Measurements from ENCODE around the gene ATXN7L2. TPM values are rescaled to one million over a fixed set of nuclear protein-coding genes. Genes with fewer than 3 reads are reported as not detected.

Gene ATXN7L2
- total RNA-seq, 2 experiments from 2014 or later = 10.4 to 12.4 TPM

DNA sequence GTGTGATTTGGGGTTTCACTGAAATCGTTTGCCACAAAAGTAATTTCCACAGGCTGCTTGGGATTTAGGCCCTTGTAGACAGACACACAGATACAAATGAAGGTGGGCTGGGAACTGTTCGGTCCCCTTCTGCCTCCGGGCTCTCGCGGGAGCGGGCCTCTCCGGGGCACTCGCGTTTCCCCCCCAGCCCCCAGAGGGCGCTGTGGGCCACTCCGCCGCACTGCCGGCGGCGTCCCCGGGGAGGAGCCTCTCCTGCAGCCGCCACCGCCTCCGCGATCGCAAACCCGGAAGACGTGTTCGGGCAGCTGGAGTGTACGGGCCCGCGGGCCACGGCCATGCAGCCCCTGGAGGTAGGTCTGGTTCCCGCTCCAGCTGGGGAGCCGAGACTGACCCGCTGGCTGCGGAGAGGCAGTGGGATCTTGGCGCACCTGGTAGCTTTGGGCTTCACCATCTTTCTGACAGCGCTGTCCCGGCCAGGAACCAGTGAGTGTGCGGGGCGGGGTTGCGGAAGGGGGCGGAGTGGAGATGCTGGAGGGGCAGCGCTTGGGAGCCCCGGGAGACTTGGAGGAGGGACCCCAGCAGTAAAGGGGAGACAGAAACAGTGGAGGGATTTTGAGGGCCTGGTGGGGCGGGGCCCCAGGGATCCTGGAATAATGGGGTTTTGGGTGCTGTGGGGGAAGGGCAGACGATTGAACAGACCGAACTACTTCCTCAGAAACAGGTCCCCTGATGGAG, 10.3 kb downstream of the ATXN7L2 start, which contains the start of gene CYB561D1:
Gene CYB561D1 (plus strand): TSS at position 290 of the 735 bp plus-strand sequence. CDS start 46 bp downstream, at position 336.
- POLR2A ChIA-PET = interaction anchor here (0.7 to 17.7 kb wide), 9 partner anchors 9 to 69 kb away, joined by 3 to 212 read pairs (median 3); partner anchors contain the start of genes ATXN7L2 and GNAI3
- DNase-seq (peak; percentile 98), ATAC-seq (ENCODE audit: low read depth) (peak; percentile 84)
- Mint-ChIP-seq H3K4me1 (peaks cover 34% of the 10 kb centered on the region), H3K36me3 (peaks cover 19% of the 10 kb centered on the region), H3K9me3 (no peaks in the 10 kb centered on the region), H3K27ac (peak within 1 kb of the TSS; percentile 86), H3K4me3 (peak within 1 kb of the TSS; percentile 99), H3K27me3 (no peaks in the 10 kb centered on the region)

DNA sequence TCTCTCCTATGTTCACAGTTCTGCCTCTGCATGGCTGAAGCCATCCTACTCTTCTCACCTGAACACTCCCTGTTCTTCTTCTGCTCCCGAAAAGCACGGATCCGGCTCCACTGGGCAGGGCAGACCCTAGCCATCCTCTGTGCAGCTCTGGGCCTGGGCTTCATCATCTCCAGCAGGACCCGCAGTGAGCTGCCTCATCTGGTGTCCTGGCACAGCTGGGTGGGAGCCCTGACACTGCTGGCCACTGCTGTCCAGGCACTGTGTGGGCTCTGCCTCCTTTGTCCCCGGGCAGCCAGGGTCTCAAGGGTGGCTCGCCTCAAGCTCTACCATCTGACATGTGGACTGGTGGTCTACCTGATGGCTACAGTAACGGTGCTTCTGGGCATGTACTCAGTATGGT, 12.0 kb downstream of the ATXN7L2 start:
- POLR2A ChIA-PET = interaction anchor here (1.1 to 17.7 kb wide), 2 partner anchors 10 to 36 kb away, joined by 3 to 212 read pairs; no protein-coding TSS in a partner anchor
- DNase-seq = no peak
- ATAC-seq (ENCODE audit: low read depth) = no peak
- peak overlapping the region; percentile 99 for H3K4me3 Mint-ChIP-seq
- no peak overlapping the region for H3K27ac Mint-ChIP-seq
- peaks cover 52% of the 10 kb centered on the region for H3K4me1 Mint-ChIP-seq
- H3K9me3 Mint-ChIP-seq = no peaks in the 10 kb centered on the region
- peaks cover 20% of the 10 kb centered on the region for H3K36me3 Mint-ChIP-seq
- H3K27me3 Mint-ChIP-seq = no peaks in the 10 kb centered on the region

DNA sequence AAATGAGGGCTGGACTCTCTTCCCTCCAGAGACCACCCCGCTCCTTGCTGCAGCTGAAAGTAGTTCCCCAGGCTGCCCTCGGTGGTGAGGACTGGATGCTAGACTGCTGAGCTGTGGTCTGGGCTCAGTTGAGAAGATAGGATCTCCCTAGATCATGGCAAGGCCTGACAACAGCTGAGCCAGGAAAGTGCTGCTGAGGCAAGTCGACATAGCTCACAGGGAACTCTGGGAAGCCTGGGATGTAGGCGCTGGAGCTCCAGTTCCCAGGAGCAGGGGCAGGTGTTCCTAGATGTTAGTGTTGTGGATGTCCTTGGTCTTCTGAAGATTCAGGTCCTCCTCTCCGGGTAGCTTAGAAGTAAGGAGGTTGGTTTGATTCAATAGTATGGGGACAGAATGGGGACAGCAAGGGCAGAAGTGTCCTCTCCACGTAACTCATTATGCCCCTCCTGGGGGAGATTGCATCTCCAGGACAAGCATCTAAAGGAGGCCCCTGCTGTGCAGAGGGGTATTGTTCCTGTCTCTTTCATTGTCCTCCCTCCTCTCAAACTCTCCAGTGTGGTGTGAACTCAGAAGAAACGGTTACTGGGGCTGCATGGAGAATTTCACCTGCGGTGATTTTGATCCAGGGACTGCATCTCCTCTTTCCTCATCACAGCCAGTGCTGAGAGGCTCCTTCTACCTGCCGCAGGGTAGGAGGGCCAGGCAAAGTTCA, 13.9 kb downstream of the ATXN7L2 start:
- POLR2A ChIA-PET = interaction anchor here (0.6 to 17.7 kb wide), 6 partner anchors 13 to 413 kb away, joined by 3 to 212 read pairs (median 5); partner anchors contain the start of genes AMIGO1, ATXN7L2 and CSF1
- peaks cover 20% of the 10 kb centered on the region for H3K36me3 Mint-ChIP-seq
- H3K4me1 Mint-ChIP-seq = peaks cover 70% of the 10 kb centered on the region
- ATAC-seq (ENCODE audit: low read depth) = no peak
- no peak for DNase-seq
- no peaks in the 10 kb centered on the region for H3K27me3 Mint-ChIP-seq
- no peaks in the 10 kb centered on the region for H3K9me3 Mint-ChIP-seq
- no peak overlapping the region for H3K4me3 Mint-ChIP-seq
- H3K27ac Mint-ChIP-seq = peak overlapping the region; percentile 61

DNA sequence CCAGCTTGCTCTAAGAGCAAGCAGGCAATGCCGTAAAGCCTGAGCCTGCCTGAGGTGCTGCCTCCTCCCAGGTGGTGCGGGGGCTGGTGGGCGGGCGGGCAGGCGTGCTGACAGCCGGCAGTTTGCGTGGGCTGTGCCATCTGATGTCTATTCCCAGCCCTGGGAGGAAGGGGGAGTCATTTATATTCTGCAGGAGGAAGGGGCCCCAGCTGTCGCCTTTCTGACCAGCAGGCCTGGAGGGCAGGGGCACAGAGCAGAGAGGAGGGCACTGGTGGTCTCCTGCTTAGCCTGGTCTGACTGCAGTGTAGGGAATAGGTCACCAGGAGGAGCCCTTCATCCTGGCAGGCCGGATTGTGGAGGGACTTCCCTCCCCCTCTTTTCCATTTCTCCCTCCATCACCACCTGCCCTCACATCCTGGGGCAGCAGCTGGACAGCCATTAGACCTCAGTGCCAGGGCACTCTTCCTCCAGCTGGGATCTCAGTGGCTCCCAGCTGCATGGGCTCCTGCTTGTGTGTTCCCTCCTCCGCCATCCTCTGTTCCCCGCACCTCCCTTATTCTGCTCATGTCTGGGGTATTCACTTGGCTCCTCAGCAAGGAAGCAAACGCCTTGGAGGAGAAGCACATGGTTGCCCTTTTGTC, 14.6 kb downstream of the ATXN7L2 start:
- no peak overlapping the region for H3K4me3 Mint-ChIP-seq
- no peaks in the 10 kb centered on the region for H3K9me3 Mint-ChIP-seq
- ATAC-seq (ENCODE audit: low read depth) (no peak), DNase-seq (peak; percentile 45)
- peaks cover 76% of the 10 kb centered on the region for H3K4me1 Mint-ChIP-seq
- H3K36me3 Mint-ChIP-seq = peaks cover 23% of the 10 kb centered on the region
- POLR2A ChIA-PET = interaction anchor here (0.7 to 17.7 kb wide), 4 partner anchors 12 to 73 kb away, joined by 3 to 212 read pairs (median 10); partner anchors contain the start of gene AMIGO1
- H3K27me3 Mint-ChIP-seq = no peaks in the 10 kb centered on the region
- H3K27ac Mint-ChIP-seq = peak overlapping the region; percentile 61

DNA sequence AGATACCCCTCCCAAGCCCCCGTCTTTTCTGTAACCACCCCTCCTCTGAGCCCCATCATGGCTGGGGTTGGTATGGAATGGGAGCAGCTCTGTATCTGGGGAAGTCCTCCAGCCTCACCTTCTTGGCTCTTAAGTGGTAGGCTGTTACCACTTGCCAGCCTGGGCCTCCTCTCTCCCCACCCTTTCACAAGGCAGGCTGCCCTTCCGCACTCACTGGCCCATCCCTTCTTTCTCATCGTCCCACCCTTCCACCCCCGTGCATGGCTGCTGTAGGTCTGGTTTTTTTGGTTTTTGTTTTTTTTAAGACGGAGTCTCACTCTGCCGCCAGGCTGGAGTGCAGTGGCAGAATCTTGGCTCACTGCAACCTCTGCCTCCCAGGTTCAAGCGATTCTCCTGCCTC, 15.4 kb downstream of the ATXN7L2 start:
- Mint-ChIP-seq H3K4me3 (peak overlapping the region; percentile 42), H3K27me3 (no peaks in the 10 kb centered on the region), H3K36me3 (peaks cover 22% of the 10 kb centered on the region), H3K9me3 (no peaks in the 10 kb centered on the region), H3K4me1 (peaks cover 79% of the 10 kb centered on the region), H3K27ac (peak overlapping the region; percentile 34)
- no peak for ATAC-seq (ENCODE audit: low read depth)
- no peak for DNase-seq
- POLR2A ChIA-PET = interaction anchor here (1.1 to 17.7 kb wide), 3 partner anchors 11 to 73 kb away, joined by 4 to 212 read pairs (median 16); partner anchors contain the start of gene AMIGO1

DNA sequence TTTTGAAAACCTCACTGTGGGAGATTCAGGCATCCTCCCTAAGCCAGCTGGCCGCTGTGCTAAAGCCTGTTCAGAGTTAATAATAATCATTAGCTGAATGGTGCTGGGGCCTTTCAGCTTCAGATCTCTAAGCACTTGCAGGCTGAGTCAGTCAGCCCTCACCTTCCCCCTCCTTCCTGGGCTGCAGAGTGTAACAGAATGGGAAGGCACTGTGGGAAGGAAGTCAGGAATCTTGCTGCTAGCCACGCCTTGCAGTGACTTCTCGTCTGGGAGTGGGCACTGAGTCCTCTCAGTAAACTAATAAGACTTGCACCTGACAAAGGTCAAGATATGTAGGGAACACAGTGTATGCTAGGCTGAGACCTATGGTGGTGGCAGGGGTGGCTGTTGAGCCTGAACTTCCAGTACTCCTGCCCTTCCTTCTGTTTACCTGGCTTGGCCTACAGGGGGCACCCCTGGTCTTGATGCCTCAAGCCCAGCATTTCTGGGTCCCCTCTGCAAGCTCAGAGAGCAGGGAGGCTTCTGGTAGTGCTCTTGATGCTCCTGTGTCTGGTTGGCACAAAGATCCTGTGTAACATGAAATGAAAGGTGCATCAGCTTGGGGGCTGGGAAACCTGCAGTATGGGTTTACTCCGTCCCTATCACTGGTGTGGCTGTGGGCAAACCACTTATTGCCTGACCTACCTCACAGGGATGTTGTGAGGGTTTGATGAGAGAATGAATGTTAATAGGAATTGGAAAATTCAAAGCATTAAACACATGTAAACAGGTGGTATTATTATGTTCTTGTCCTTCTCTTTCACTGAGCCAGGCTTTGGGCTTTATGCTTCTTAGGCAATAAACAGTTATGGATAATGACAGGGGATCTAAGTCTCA, 16.2 kb downstream of the ATXN7L2 start:
- Mint-ChIP-seq H3K36me3 (peaks cover 22% of the 10 kb centered on the region), H3K27me3 (no peaks in the 10 kb centered on the region), H3K4me3 (peak overlapping the region; percentile 81), H3K9me3 (no peaks in the 10 kb centered on the region), H3K4me1 (peaks cover 79% of the 10 kb centered on the region), H3K27ac (peak overlapping the region; percentile 99)
- POLR2A ChIA-PET = interaction anchor here (0.6 to 17.7 kb wide), 5 partner anchors 10 to 32 kb away, joined by 3 to 212 read pairs (median 4); partner anchors contain the start of genes AMIGO1 and ATXN7L2
- ATAC-seq (ENCODE audit: low read depth) (peak; percentile 20), DNase-seq (peak; percentile 67)

DNA sequence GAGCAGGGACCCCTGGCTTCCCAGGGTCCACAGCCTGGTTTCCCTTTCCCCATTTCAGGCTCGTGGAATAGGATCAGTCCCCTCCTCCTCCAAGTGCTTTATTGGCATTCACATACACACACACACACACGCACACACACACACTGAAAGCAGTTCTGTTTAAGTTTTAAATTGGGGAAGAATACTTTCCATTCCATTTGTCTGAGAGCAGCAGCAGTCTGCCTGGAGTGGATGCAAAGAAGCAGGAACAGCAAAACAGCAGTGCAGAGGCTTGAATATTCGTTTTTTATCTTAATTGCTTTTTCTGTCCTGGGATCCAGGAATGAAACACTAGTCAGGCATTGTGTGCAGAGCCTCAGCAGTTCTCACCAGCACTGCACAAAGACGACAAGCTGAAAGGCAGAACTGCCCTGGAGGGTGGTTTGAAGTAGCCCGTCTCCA, 17.3 kb downstream of the ATXN7L2 start:
- POLR2A ChIA-PET = interaction anchor here (1.2 to 17.7 kb wide), 2 partner anchors 10 to 31 kb away, joined by 4 to 212 read pairs; no protein-coding TSS in a partner anchor
- no peaks in the 10 kb centered on the region for H3K27me3 Mint-ChIP-seq

DNA sequence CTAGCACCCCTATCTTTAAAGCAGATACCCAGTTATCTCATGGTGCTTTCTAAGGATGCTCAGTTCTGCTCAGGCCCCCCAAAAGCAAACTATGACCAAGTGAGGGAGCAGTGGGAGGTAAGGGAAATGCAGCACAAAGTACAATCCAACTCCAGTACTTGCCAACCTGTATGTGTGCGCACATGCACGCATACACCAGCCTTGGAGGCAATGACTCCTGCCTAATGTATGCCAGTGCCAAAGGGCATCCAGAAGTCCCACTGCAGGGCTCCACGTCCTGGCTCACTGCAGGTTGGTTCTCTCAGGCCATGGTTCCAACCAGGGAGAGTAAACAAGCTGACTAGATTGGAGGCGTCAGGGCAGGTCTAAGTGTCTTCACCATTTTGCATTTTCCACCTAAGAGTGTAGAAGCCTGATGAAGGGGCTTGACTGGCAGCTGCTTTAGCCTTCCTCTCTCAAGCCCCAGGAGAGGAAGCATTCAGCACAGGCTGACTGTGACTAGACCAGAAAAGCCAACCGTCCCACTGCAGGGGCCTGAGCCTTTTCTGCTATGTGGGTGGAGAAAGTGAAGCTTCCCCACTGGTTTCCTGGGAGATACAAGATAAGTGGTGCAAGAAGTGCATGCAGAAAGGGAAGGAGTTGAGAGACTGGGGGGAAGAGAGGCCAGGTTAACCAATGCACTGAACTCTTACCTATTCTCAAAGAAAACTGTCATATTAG, 18.1 kb downstream of the ATXN7L2 start:
- peak overlapping the region; percentile 99 for H3K27ac Mint-ChIP-seq
- H3K27me3 Mint-ChIP-seq = no peaks in the 10 kb centered on the region
- ATAC-seq (ENCODE audit: low read depth) (peak; percentile 40), DNase-seq (peak; percentile 41)
- peak overlapping the region; percentile 81 for H3K4me3 Mint-ChIP-seq
- POLR2A ChIA-PET = interaction anchor here (1.2 to 17.7 kb wide), 7 partner anchors 8 to 219 kb away, joined by 4 to 212 read pairs (median 7); partner anchors contain the start of genes ATXN7L2, CYB561D1 and PSRC1
- peaks cover 13% of the 10 kb centered on the region for H3K36me3 Mint-ChIP-seq
- peaks cover 73% of the 10 kb centered on the region for H3K4me1 Mint-ChIP-seq
- no peaks in the 10 kb centered on the region for H3K9me3 Mint-ChIP-seq

More for the DNA sequence above, 17.3 kb downstream of the ATXN7L2 start:
- Mint-ChIP-seq H3K27ac (peak overlapping the region; percentile 99), H3K9me3 (no peaks in the 10 kb centered on the region), H3K4me3 (peak overlapping the region; percentile 81), H3K4me1 (peaks cover 78% of the 10 kb centered on the region), H3K36me3 (peaks cover 18% of the 10 kb centered on the region)
- DNase-seq = no peak
- no peak for ATAC-seq (ENCODE audit: low read depth)

DNA sequence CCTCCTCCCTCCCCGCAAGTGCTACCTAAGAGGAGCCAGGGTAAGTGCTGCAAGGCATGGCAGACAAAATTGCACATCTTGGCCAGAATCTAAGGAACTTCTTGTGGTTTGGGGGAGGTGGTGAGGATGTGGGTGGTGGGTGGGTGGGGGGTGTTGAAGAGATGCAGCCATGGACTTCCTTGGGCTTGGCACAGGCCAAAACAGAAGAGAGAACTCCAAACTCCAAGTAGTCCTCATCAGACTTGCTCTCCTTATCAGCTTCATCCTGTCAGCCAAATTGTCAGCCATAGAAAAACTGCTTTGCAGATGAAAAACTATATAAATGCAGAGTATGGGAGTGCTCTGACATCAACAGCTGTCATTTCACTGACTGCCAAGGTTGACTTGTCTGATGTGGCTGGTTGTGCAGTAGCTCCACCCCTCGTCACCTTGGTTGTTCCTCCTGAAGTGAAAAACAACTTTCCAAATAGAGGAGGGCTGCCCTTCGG, 18.7 kb downstream of the ATXN7L2 start:
- H3K27ac Mint-ChIP-seq = peak overlapping the region; percentile 99
- POLR2A ChIA-PET = interaction anchor here (0.8 to 17.7 kb wide), 8 partner anchors 8 to 219 kb away, joined by 4 to 212 read pairs (median 6); partner anchors contain the start of genes ATXN7L2, CYB561D1 and PSRC1
- peaks cover 16% of the 10 kb centered on the region for H3K36me3 Mint-ChIP-seq
- H3K4me3 Mint-ChIP-seq = peak overlapping the region; percentile 81
- DNase-seq = peak; percentile 43
- ATAC-seq (ENCODE audit: low read depth) = peak; percentile 82
- no peaks in the 10 kb centered on the region for H3K27me3 Mint-ChIP-seq
- no peaks in the 10 kb centered on the region for H3K9me3 Mint-ChIP-seq
- peaks cover 74% of the 10 kb centered on the region for H3K4me1 Mint-ChIP-seq

DNA sequence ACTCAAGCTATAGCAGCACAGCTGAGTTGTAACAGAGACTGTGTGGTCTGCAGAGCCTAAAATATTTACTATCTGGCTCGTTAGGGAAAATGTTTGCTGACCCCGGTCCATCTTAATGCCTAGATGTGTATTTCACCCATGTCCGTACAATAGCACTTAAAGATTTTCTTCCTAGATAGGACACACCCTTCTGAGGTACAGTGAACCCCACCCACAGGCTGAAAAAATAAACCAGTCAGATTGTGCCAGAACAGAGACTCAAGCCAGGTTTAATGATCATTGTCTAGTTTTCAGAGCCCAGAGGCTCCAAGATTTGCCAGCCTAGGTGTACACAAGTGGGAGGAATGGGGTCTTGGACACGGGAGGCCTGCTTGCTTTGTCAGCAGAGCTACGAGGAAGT, 20.2 kb downstream of the ATXN7L2 start:
- peak overlapping the region; percentile 82 for H3K27ac Mint-ChIP-seq

DNA sequence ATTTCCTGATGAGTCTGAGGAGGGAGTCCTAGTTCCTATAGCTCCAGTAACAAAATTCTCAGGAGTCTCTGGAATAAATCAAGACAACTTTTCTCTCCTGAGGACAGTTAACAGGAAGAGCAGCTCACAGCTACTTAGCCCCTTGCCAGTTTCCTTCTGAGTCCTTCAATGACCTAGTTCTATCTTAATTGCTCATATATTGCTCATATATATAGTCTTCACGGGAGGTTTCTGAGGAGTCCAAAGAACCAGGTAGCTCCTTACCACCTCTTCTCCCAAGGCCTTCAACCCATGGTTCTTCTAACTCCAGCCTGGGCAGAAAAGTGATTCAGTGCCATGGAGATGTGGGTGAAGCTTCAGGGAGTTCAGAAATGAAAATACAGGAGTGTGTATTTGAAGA, 21.3 kb downstream of the ATXN7L2 start:
- POLR2A ChIA-PET = interaction anchor here (0.6 to 17.7 kb wide), 7 partner anchors 10 to 295 kb away, joined by 3 to 212 read pairs (median 3); partner anchors contain the start of genes ATXN7L2 and GNAI3
- Mint-ChIP-seq H3K27ac (peak overlapping the region; percentile 42), H3K9me3 (no peaks in the 10 kb centered on the region), H3K4me3 (no peak overlapping the region), H3K4me1 (peaks cover 67% of the 10 kb centered on the region), H3K36me3 (peaks cover 13% of the 10 kb centered on the region), H3K27me3 (peaks cover 6% of the 10 kb centered on the region)
- ATAC-seq (ENCODE audit: low read depth) (no peak), DNase-seq (no peak)

More for the DNA sequence above, 20.2 kb downstream of the ATXN7L2 start:
- peak overlapping the region; percentile 68 for H3K4me3 Mint-ChIP-seq
- peaks cover 14% of the 10 kb centered on the region for H3K36me3 Mint-ChIP-seq
- DNase-seq (no peak), ATAC-seq (ENCODE audit: low read depth) (no peak)
- peaks cover 72% of the 10 kb centered on the region for H3K4me1 Mint-ChIP-seq
- no peaks in the 10 kb centered on the region for H3K9me3 Mint-ChIP-seq
- POLR2A ChIA-PET = interaction anchor here (0.9 to 17.7 kb wide), 7 partner anchors 10 to 44 kb away, joined by 3 to 212 read pairs (median 3); partner anchors contain the start of genes ATXN7L2, CYB561D1 and GNAI3
- H3K27me3 Mint-ChIP-seq = peaks cover 3% of the 10 kb centered on the region
